GM12891 (cell line): ENCODE data around the gene TSPAN2.

Experiments used
- POLR2A ChIP-seq: IDR thresholded peaks from 2 replicates; pipeline ENCODE4 v1.6.1; 2011; ENCODE audit warnings: low read depth, low read length, control low read depth
- TAF1 ChIP-seq: IDR thresholded peaks from 2 replicates; pipeline ENCODE4 v1.6.1; 2011; ENCODE audit warnings: low read depth, low read length, control low read depth

DNA sequence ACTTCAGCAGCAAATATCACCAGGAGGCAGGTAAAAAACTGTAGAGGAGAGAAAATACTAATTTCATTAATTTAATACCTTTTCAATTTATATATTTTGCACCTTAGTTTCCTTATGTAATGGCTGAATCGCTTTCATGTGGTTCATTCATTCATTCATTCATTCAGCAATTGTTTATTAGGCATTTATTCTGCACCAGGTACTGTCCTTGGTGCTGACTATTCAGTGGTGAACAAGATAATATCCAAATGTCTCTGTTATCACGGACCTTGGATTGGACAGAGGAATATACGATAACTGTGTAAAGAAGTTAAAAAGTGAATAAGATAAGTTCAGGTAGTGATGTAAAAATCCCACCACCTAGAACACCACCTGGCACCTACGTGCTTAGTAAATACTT, 28.8 kb downstream of the TSPAN2 start:
- TF ChIP-seq TAF1 (no peak), POLR2A (no peak)
